Skin of body (tissue), 2 donors: Measurements from ENCODE around the gene NEK3. TPM values are rescaled to one million over a fixed set of nuclear protein-coding genes. Genes with fewer than 3 reads are reported as not detected.
A peak's percentile ranks its signal among the peaks of the same experiment; 100 is the strongest.
"Not testable (repeated sequence)": the region's sequence is repeated elsewhere in the genome, so short reads cannot be mapped to it uniquely, and the experiment has no call there.

Experiments used
- DNase-seq: peaks from one replicate; lab custom pipeline; 2025; lab: John Stamatoyannopoulos, UW
- total RNA-seq: library from RNA; depleted of rRNA; stranded (reverse); fragments of >200 nt; gene quantifications from one replicate; pipeline ENCODE4 v1.2.3, GENCODE V29; 2014

The NEK3 gene
- total RNA-seq, 1 donor from 2014 or later, result 10.6 TPM

DNA sequence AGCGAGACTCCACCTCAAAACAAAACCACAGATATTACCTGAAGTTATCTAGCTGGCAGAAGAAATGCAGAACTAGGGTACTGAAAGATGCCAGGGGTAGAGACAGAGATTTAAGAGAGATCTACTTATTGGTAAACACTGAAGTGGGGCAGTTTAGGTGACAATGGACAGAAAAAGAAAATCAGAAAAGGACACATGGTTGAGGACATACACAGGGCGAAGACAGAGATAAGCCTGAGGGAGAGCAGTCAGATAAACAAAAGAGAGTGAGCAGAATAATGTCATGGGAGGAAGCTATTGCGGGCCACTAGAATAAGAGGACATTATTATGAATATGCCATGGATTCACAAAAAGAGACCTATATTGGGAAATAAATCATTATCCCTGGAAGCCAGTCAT is 33.9 kb downstream of the NEK3 start:
- DNase-seq, result no peak

DNA sequence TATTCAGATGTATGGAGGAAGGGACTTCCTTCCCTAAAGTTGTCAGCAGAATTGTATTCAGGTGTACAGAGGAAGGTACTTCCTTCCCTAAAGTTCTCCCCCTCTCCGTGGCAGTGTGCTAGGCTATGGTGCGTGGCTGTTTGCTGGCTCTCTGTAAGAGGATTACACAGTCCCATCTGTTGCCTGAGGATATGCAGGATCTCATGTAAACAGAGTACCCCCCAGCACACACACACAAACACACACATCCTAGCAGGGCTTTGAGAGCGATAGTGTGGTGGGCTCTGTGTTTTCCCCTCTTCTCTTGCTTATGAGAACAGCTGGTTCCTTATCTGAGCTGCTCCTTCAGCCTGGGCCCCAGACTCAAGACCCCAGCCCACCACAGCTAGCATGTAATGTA is 40.8 kb downstream of the NEK3 start:
- DNase-seq, result no peak

GRCh38 chr13:52118095-52118494 is 41.3 kb downstream of the NEK3 start:
- DNase-seq, result no peak

DNA sequence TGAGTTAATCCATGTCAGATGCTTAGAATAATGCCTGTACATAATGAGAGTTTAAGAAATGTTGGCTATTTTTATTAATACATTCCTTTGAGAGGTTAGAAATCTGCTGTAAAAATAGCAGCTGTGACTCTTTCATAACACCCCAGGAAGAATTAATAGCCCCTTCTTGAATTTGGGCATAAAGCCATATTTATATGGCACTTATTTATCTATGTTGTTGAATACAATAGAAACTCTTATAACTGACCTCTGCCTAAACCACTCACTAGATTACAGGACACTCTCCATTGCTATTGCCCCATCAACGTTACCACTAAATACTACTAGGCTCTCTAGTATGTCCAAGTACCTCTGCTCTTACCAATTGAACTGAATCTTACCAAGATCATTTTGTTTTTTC is 46.8 kb downstream of the NEK3 start:
- no peak for DNase-seq

DNA sequence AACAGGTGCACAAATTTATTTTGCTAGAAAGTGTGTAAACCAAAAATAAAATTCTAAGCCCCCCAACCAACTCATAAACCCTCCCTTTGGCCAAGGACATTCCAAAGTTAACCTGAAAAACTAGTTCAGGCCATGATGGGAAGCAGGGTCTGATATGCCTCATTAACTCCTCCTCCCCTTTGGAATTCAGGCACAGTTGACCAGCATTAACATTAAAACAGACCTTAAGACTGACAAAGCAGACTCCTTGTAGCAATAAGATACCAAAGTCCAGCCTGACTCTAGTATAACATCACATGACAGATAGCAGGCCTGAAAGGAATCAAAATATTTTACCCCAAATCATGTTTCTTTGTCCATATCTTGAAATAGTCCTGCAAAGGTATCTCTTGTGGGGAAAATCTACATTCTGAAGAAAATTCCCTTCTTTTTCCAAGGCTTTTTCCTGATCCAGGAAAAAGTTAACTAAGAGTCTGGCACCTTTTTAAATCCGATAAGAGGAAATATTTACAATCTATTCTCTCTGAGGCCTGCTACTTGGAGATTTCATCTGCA is 50.2 kb downstream of the NEK3 start:
- no peak for DNase-seq

DNA sequence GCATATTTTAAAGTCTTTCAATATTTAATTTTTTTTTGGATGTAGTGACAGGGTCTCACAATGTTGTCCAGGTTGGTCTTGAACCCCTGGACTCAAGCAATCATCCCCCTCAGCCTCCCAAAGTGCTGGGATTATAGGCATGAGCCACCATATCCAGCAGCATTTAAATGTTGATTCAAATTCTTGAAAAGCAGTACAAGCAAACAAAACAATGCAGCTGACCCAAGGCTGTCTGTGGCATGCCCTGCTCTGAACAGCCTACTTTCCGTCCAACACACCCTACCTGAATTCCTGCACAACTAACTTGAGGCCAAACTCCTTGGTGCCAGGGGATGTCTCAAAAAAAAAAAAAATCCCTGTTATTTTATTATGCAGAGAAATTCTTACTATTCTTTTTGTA is 53.6 kb downstream of the NEK3 start:
- no peak for DNase-seq

GRCh38 chr13:52104624-52105023 is 54.8 kb downstream of the NEK3 start:
- DNase-seq, result no peak

- no peak for DNase-seq
Observed at GRCh38 chr13:52103386-52103785, 56.0 kb downstream of the NEK3 start.

DNA sequence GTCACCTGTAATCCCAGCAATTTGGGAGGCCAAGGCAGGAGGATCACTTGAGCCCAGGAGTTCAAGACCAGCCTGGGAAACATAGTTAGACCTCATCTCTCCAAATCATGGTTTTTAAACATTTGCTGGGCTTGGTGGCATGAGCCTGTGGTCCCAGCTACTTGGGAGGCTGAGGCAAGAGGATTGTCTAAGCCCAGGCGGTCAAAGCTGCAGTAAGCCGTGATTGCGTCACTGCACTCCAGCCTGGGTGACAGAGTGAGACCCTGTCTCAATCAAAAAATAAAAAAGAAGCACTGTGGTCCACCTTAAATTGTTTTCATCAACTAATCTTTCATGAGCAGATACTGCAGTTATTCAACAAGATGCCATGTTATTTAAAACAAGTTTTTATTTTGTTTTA is 57.0 kb downstream of the NEK3 start:
- not testable (repeated sequence) for DNase-seq

DNA sequence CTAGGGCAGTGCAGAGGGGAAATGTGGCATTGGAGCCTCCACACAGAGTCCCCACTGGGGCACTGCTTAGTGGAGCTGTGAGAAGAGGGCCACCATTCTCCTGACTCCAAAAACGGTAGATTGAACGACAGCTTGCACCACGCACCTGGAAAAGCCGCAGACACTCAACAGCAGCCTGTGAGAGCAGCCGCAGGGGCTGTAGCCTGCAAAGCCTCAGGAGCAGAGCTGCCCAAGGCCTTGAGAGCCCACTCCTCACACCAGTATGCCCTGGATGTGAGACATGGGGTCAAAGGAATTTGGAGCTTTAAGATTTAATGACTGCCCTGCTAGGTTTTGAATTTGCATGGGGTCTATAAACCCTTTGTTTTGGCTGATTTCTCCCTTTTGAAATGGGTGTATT is 62.2 kb downstream of the NEK3 start:
- DNase-seq, result no peak

DNA sequence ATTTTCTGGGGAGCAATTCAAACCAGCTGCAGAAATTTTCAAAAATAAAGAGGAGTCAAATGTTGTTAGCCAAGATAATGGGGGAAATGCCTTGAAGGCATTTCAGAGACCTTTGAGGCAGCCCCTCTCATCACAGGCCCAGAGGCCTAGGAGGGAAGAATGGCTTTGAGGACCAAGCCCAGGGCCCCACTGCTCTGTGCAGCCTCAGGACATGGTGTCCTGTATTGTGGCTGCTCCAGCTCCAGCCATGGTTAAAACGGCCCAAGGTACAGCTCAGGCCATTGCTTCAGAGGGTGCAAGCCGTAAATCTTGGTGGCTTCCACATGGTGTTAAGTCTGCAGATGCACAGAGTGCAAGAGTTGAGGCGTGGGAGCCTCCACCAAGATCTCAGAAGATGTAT is 62.6 kb downstream of the NEK3 start:
- DNase-seq, result no peak

- DNase-seq, result no peak
Observed at GRCh38 chr13:52096062-52096461, 63.3 kb downstream of the NEK3 start.

DNA sequence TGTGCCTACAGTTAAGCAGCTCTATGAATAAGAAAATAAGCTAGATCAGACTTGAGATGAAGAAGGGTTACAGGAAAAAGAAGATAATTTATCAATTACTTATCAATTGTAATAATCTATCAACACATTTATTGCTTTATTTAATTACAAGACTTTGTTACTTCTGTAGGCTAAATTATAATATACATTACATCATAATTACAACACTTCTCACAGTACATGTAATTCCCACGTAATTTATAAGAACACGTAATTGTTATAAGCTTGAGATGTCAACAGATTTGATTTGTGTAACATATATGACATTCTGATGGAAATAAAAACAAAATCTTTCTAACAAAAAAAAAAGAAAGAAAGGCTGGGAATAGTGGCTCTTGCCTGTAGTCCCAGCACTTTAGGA is 67.3 kb downstream of the NEK3 start:
- DNase-seq, result no peak

- no peak for DNase-seq
Observed at GRCh38 chr13:52091473-52091872, 67.9 kb downstream of the NEK3 start.

DNA sequence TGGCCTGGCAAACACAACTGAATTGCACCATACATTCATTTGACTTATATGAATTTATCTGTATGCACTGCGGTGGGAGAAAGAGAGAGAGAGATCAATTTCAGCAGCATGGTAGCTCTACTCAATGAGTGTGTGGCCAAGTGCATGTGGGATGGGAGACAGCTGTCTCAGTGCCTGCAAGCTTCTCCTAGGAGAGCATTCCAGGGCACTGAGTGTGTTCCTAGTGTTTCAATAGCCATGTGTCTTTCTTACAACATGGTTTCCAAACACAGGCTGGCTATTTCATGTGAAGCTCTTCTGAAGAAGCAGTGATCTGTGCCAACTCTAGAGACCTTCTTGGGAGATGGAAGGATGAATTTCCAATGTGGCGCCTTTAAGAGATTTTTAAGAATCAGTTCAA is 74.0 kb downstream of the NEK3 start:
- DNase-seq, result peak; percentile 17

GRCh38 chr13:52084981-52085380 is 74.4 kb downstream of the NEK3 start:
- not testable (repeated sequence) for DNase-seq

Other genes starting within 250 kb of the NEK3 start
- 7.7 TPM for gene ATP7B, start 148.1 kb downstream of the NEK3 start, total RNA-seq
- 19.3 TPM for gene ALG11, start 147.2 kb downstream of the NEK3 start, total RNA-seq
- 18.1 TPM for gene UTP14C, start 134.9 kb downstream of the NEK3 start, total RNA-seq
- gene NEK5, start 30.5 kb downstream of the NEK3 start, total RNA-seq, result 0.69 TPM
- gene THSD1, start 246.6 kb upstream of the NEK3 start, total RNA-seq, result 11.3 TPM